ENCODE measurements around the gene RPRD1A. TPM values are rescaled to one million over a fixed set of nuclear protein-coding genes. Genes with fewer than 3 reads are reported as not detected.

The RPRD1A gene
- total and polyA plus RNA-seq, 2 experiments from 2014 or later = 24.2 to 39.7 TPM

DNA sequence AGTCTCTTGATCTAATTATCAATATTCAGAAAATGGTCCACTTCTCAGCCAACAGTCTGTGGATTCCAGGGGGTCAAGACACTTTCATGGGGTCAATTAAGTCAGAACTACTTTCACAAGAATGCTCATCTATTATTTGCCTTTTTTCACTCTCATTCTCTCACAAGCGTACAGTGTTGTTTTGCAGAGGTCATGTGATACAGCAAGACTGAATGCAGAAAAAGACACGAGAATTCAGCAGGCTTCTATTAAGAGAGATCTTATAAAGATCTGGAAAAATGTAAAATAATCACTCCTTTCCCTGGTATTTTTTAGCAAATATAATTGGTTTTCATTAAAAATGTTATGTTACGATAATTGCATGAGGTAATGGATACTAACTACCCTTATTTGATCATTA is 8.7 kb downstream of the RPRD1A start:
- no peak overlapping the region for H3K27ac ChIP-seq
- 95 to 96% methylated on average over 3 of the region's 3 CpGs for WGBS, 2 experiments (ENCODE audit: low coverage in 1 of 2, low lambda C conversion rate in 2 of 2, missing lambda C conversion rate in 2 of 2)
- no peaks in the 10 kb centered on the region for H3K36me3 ChIP-seq (ENCODE audit: low read depth)
- no peaks in the 10 kb centered on the region for H3K9me3 ChIP-seq (ENCODE audit: low read depth)
- no peaks in the 10 kb centered on the region for H4K20me1 ChIP-seq (ENCODE audit: insufficient read depth)
- H3F3A ChIP-seq (ENCODE audit: insufficient read depth) = no peaks in the 10 kb centered on the region
- no peak for DNase-seq
- H3K4me3 ChIP-seq = no peak overlapping the region
- H3K4me2 ChIP-seq (ENCODE audit: unreplicated experiment) = no peak overlapping the region
- H3K9ac ChIP-seq = no peak overlapping the region
- no peaks in the 10 kb centered on the region for H3K27me3 ChIP-seq (replicated peaks; ENCODE audit: insufficient read depth)
- in situ Hi-C loops (cut with MboI) = no loop called here
- TF ChIP-seq EZH2 (IDR thresholded peaks at IDR 0.05; ENCODE audit: insufficient read depth, poor library complexity, severe bottlenecking) (no peak), EZH2phosphoT487 (IDR thresholded peaks at IDR 0.05; ENCODE audit: insufficient read depth, low read depth) (no peak)
- H3K9me2 ChIP-seq (ENCODE audit: insufficient read depth) = no peaks in the 10 kb centered on the region
- no peaks in the 10 kb centered on the region for H3K4me1 ChIP-seq (ENCODE audit: insufficient read depth)
- no peak overlapping the region for H2AFZ ChIP-seq
- H3K79me2 ChIP-seq (ENCODE audit: insufficient read depth) = peaks cover 99% of the 10 kb centered on the region

GRCh38 chr18:36051760-36052159 is 15.6 kb downstream of the RPRD1A start:
- Histone ChIP-seq H3K9ac (no peak overlapping the region), H3F3A (ENCODE audit: insufficient read depth) (no peaks in the 10 kb centered on the region), H3K79me2 (ENCODE audit: insufficient read depth) (peaks cover 100% of the 10 kb centered on the region), H4K20me1 (ENCODE audit: insufficient read depth) (no peaks in the 10 kb centered on the region; the same call in 1 of the 2 replicates), H3K4me1 (ENCODE audit: insufficient read depth) (no peaks in the 10 kb centered on the region), H3K36me3 (ENCODE audit: low read depth) (no peaks in the 10 kb centered on the region), H3K9me3 (ENCODE audit: low read depth) (no peaks in the 10 kb centered on the region), H2AFZ (no peak overlapping the region), H3K27me3 (replicated peaks; ENCODE audit: insufficient read depth) (no peaks in the 10 kb centered on the region), H3K9me2 (ENCODE audit: insufficient read depth) (no peaks in the 10 kb centered on the region), H3K27ac (no peak overlapping the region), H3K4me3 (no peak overlapping the region), H3K4me2 (ENCODE audit: unreplicated experiment) (no peak overlapping the region)
- DNase-seq = no peak
- in situ Hi-C loops (cut with MboI) = no loop called here
- TF ChIP-seq EZH2 (IDR thresholded peaks at IDR 0.05; ENCODE audit: insufficient read depth, poor library complexity, severe bottlenecking) (no peak), EZH2phosphoT487 (IDR thresholded peaks at IDR 0.05; ENCODE audit: insufficient read depth, low read depth) (no peak)
- WGBS, 2 experiments (ENCODE audit: low coverage in 1 of 2, low lambda C conversion rate in 2 of 2, missing lambda C conversion rate in 2 of 2) = 94 to 99% methylated on average over 3 of the region's 3 CpGs

DNA sequence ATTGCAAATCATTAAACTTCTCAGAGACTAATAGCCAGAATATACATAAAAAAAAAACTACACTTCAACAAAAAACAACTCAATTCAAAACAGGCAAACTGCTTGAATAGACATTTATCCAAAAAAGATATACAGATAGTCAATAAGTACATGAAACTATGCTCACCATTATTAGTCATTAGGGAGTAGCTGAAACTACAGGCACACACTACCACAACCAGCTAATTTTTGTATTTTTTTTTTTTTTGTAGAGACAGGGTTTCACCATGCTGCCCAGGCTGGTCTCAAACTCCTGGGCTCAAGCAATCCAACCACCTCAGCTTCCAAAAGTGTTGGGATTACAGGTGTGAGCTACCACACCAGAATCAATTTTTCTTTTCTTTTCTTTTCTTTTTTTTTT is 16.9 kb downstream of the RPRD1A start:
- H3K9me3 ChIP-seq (ENCODE audit: low read depth) = no peaks in the 10 kb centered on the region
- H3K27me3 ChIP-seq (replicated peaks; ENCODE audit: insufficient read depth) = no peaks in the 10 kb centered on the region
- H2AFZ ChIP-seq = no peak overlapping the region
- no peak overlapping the region for H3K27ac ChIP-seq
- H3K4me2 ChIP-seq (ENCODE audit: unreplicated experiment) = no peak overlapping the region
- H3F3A ChIP-seq (ENCODE audit: insufficient read depth) = no peaks in the 10 kb centered on the region
- no peak for DNase-seq
- H3K4me3 ChIP-seq = no peak overlapping the region
- H3K79me2 ChIP-seq (ENCODE audit: insufficient read depth) = peaks cover 100% of the 10 kb centered on the region
- TF ChIP-seq EZH2 (IDR thresholded peaks at IDR 0.05; ENCODE audit: insufficient read depth, poor library complexity, severe bottlenecking) (no peak), EZH2phosphoT487 (IDR thresholded peaks at IDR 0.05; ENCODE audit: insufficient read depth, low read depth) (no peak)
- no peaks in the 10 kb centered on the region for H3K9me2 ChIP-seq (ENCODE audit: insufficient read depth)
- H4K20me1 ChIP-seq (ENCODE audit: insufficient read depth) = no peaks in the 10 kb centered on the region; the same call in 1 of the 2 replicates
- H3K36me3 ChIP-seq (ENCODE audit: low read depth) = no peaks in the 10 kb centered on the region
- H3K4me1 ChIP-seq (ENCODE audit: insufficient read depth) = no peaks in the 10 kb centered on the region; the same call in 1 of the 2 replicates
- in situ Hi-C loops (cut with MboI) = no loop called here
- no peak overlapping the region for H3K9ac ChIP-seq

DNA sequence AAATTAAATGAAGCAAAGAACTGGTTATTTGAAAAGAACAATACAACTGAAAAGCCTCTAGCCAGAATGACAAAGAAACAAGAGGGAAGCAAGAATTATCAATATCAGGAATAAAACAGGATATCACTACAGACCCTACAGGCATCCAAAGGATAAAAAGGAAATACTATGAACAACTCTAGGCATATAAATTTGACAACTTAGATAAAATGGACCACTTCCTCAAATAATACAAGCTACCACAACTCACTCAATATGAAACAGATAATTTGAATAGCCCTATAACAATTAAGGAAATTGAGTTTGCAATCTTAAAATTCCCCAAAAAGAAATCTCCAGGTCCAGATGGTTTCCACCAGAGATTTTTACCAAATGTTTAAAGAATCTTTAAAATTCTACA is 19.8 kb downstream of the RPRD1A start:
- in situ Hi-C loops (cut with MboI) = no loop called here
- H3K4me2 ChIP-seq (ENCODE audit: unreplicated experiment) = no peak overlapping the region
- H3K9me2 ChIP-seq (ENCODE audit: insufficient read depth) = no peaks in the 10 kb centered on the region
- no peaks in the 10 kb centered on the region; the same call in 1 of the 2 replicates for H4K20me1 ChIP-seq (ENCODE audit: insufficient read depth)
- no peak overlapping the region for H3K27ac ChIP-seq
- DNase-seq = no peak
- H3K4me3 ChIP-seq = no peak overlapping the region
- no peaks in the 10 kb centered on the region for H3K9me3 ChIP-seq (ENCODE audit: low read depth)
- no peak overlapping the region for H3K9ac ChIP-seq
- H3K79me2 ChIP-seq (ENCODE audit: insufficient read depth) = peaks cover 100% of the 10 kb centered on the region
- H2AFZ ChIP-seq = no peak overlapping the region
- no peaks in the 10 kb centered on the region for H3K36me3 ChIP-seq (ENCODE audit: low read depth)
- H3K27me3 ChIP-seq (replicated peaks; ENCODE audit: insufficient read depth) = no peaks in the 10 kb centered on the region
- H3K4me1 ChIP-seq (ENCODE audit: insufficient read depth) = no peaks in the 10 kb centered on the region; the same call in 1 of the 2 replicates
- H3F3A ChIP-seq (ENCODE audit: insufficient read depth) = no peaks in the 10 kb centered on the region
- TF ChIP-seq EZH2phosphoT487 (IDR thresholded peaks at IDR 0.05; ENCODE audit: insufficient read depth, low read depth) = no peak
- TF ChIP-seq EZH2 (IDR thresholded peaks at IDR 0.05; ENCODE audit: insufficient read depth, poor library complexity, severe bottlenecking) = no peak

DNA sequence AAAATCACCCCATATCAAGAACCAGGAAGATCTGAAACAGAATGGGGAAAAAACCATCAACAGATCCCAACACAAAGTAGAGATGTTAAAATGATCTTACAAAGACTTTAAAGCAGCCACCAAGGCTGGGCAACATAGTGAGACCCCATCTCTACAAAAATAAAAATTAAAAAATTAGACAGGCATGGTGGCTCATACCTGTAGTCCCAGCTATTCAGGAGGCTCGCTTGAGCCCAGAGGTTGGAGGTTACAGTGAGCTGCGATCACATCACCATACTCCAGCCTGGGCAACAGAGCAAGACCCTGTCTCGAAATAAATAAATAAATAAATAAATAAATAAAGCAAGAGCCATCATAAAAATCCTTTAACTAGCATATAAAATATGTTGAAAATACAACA is 20.5 kb downstream of the RPRD1A start:
- H3K9ac ChIP-seq = no peak overlapping the region
- TF ChIP-seq EZH2 (IDR thresholded peaks at IDR 0.05; ENCODE audit: insufficient read depth, poor library complexity, severe bottlenecking) (no peak), EZH2phosphoT487 (IDR thresholded peaks at IDR 0.05; ENCODE audit: insufficient read depth, low read depth) (no peak)
- H3K4me3 ChIP-seq = no peak overlapping the region
- H3K9me2 ChIP-seq (ENCODE audit: insufficient read depth) = no peaks in the 10 kb centered on the region
- 96 to 98% methylated on average over 3 of the region's 3 CpGs for WGBS, 2 experiments (ENCODE audit: low coverage in 1 of 2, low lambda C conversion rate in 2 of 2, missing lambda C conversion rate in 2 of 2)
- H3K79me2 ChIP-seq (ENCODE audit: insufficient read depth) = peaks cover 100% of the 10 kb centered on the region
- H3K27ac ChIP-seq = no peak overlapping the region
- H3K36me3 ChIP-seq (ENCODE audit: low read depth) = no peaks in the 10 kb centered on the region
- H3K9me3 ChIP-seq (ENCODE audit: low read depth) = no peaks in the 10 kb centered on the region
- no peak overlapping the region for H3K4me2 ChIP-seq (ENCODE audit: unreplicated experiment)
- H4K20me1 ChIP-seq (ENCODE audit: insufficient read depth) = no peaks in the 10 kb centered on the region; the same call in 1 of the 2 replicates
- DNase-seq = no peak
- in situ Hi-C loops (cut with MboI) = no loop called here
- no peaks in the 10 kb centered on the region for H3K27me3 ChIP-seq (replicated peaks; ENCODE audit: insufficient read depth)
- H3K4me1 ChIP-seq (ENCODE audit: insufficient read depth) = no peaks in the 10 kb centered on the region; the same call in 1 of the 2 replicates
- no peak overlapping the region for H2AFZ ChIP-seq
- no peaks in the 10 kb centered on the region for H3F3A ChIP-seq (ENCODE audit: insufficient read depth)
